GM12865 (cell line): ENCODE measurements around the gene MAN2A1.

ENCODE experiments used
- DNase-seq: peaks from one replicate; pipeline ENCODE4 v3.0.0; 2010; ENCODE audit warnings: low read depth
- H3K4me3 ChIP-seq: 2 replicates; pipeline ENCODE4 v1.5.1; 2011; ENCODE audit warnings: mild to moderate bottlenecking, low read depth, low read length, control low read depth
- TF ChIP-seq, protein P1 (sequence below): IDR thresholded peaks from 2 replicates; pipeline ENCODE4 v1.5.1; 2011; ENCODE audit warnings: low read length, control low read depth, low read depth, inconsistent platforms; ENCODE audit not compliant: insufficient read depth; ENCODE audit errors: missing control alignments

Gene MAN2A1

DNA sequence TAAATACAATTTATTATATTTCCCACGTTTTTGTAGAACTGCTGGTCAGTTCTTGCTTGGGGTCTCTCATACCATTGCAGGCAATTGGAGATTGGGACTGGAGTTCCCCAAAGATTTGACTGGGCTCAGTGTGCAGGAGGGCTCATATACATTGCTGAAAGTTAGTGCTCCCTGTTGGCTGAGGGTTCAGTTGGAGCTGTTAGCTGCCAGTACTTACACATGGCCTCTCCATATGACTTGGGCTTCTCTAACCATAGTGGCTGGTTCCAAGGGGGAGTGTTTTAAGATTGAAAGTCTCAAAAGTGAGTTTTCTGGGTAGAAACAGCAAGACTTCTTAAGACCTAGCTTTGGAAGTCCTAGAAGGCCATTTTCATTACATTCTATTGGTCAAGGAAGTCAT lies 102.9 kb downstream of the MAN2A1 start:
- TF ChIP-seq, protein P1, sequence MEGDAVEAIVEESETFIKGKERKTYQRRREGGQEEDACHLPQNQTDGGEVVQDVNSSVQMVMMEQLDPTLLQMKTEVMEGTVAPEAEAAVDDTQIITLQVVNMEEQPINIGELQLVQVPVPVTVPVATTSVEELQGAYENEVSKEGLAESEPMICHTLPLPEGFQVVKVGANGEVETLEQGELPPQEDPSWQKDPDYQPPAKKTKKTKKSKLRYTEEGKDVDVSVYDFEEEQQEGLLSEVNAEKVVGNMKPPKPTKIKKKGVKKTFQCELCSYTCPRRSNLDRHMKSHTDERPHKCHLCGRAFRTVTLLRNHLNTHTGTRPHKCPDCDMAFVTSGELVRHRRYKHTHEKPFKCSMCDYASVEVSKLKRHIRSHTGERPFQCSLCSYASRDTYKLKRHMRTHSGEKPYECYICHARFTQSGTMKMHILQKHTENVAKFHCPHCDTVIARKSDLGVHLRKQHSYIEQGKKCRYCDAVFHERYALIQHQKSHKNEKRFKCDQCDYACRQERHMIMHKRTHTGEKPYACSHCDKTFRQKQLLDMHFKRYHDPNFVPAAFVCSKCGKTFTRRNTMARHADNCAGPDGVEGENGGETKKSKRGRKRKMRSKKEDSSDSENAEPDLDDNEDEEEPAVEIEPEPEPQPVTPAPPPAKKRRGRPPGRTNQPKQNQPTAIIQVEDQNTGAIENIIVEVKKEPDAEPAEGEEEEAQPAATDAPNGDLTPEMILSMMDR = no peak
- DNase-seq = no peak
- H3K4me3 ChIP-seq = no peak overlapping the region

DNA sequence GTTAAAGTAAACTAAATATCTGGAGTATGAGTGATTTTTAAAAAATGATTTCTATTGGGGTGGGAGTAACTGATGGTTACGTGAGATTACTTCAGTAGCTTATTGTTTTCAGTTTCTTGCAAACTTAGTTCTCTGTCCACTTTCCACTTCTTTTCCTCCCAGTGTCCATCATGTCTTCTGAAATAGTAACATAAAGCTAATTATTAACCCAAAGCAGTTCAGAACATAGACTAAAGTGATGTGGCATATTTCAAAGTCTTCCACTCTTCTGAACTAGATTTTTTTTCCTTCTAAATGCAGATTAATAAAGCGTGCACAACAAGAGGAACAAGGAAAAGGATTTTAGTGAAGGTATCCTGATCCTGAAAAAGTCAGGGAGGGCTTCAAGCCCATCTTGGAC lies 114.1 kb downstream of the MAN2A1 start:
- TF ChIP-seq, protein P1 = no peak
- H3K4me3 ChIP-seq = no peak overlapping the region
- no peak for DNase-seq

DNA sequence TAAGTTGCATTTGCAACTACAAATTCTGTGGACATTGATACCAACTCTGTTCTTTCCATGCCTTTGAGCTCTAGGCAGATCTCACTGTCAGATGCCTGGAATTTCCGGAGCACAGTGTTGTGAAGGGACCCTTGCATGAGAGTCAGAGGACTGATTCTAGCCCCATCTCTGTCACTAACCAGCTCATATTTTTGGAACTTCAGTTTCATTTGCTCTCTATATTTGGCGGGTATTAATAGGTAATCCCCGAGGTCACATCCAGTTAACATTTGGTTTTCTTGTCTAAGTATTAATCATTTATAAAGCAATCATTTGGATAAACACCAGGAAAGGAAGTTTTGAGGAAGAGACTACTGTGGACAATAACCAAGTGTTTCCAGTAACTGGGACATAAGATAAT lies 115.7 kb downstream of the MAN2A1 start:
- H3K4me3 ChIP-seq = no peak overlapping the region
- TF ChIP-seq, protein P1 = no peak
- no peak for DNase-seq

DNA sequence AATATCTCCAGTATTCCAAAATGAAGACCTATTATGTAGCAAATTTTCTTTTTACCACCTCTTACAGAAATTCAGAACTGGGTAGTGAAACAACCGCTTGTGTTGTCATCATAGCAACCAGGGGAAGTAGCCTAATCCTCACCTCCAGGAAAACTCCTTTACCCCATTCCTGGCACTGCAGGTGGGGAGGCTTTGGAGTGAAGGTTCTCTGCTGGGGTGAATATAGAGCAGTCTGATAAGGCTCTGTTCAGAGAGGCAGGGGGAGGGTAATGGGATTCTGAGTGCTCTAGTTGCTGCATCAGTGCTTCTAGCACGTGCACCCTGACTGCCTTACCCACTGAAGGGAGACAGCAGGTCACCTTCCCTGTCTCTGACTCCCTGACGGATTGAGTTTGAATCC lies 116.2 kb downstream of the MAN2A1 start:
- no peak for DNase-seq
- no peak overlapping the region for H3K4me3 ChIP-seq
- TF ChIP-seq, protein P1 = no peak

DNA sequence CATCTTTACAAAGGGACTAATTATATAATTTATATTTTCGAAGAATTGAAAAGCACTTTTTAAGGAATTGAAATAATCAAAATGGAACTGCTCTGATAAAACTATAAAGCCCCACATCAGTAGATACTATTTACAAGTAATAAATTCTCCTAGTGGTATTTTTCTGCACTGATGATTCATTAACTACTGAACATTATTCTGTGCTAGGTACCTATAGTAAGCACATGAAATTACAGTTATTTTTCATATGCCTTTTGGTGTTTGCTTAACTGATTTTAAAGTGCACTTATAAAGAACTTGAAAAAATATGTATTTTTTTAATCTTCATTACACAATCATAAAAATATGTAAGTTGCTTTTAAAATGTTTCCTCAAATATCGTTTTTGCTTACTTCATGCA lies 123.0 kb downstream of the MAN2A1 start:
- DNase-seq = no peak
- TF ChIP-seq, protein P1 = no peak
- no peak overlapping the region for H3K4me3 ChIP-seq

DNA sequence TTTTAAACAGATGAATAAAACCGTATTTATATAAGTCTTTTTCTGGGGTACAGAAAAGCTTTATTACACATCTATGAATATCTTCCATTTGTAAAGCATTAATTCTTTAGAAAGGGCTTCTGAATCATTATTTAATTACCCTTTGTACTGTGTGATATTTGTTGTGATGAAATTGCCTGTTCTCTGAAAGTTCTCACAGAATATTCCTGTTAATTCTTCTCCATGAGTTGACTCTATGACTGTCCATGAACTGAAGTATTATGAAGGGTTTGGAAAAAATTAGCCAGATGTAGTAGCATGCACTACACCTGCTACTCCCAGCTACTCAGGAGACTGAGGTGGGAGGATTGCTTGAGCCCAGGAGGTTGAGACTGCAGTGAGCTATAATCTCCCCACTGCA lies 127.0 kb downstream of the MAN2A1 start:
- DNase-seq = no peak
- TF ChIP-seq, protein P1 = no peak
- no peak overlapping the region for H3K4me3 ChIP-seq

DNA sequence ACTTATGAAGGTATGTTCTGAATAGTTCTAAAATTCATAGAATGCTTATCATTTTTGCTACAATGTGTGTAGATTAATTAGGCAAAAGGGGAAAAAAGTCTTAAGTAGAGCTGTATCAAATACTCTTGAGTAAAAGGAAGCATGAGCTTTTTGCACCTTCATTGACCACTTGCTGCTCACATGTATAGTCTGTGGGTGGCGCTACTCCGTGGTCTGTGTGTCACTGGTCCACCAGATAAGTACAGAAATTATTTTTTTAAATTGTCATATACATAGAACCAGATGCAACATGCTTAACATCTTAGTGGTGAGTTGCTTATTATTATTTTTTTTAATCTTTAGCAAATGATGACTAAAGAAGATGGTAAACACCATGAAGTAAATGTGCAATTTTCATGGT lies 130.2 kb downstream of the MAN2A1 start:
- no peak overlapping the region for H3K4me3 ChIP-seq

More for the DNA sequence above, 130.2 kb downstream of the MAN2A1 start:
- TF ChIP-seq, protein P1 = no peak
- no peak for DNase-seq
